GM12878 (cell line): Measurements from ENCODE around the gene PRTN3. TPM values are rescaled to one million over a fixed set of nuclear protein-coding genes. Genes with fewer than 3 reads are reported as not detected.
A peak's percentile ranks its signal among the peaks of the same experiment; 100 is the strongest.
"Not testable (repeated sequence)": the region's sequence is repeated elsewhere in the genome, so short reads cannot be mapped to it uniquely, and the experiment has no call there.

Experiments
- ATAC-seq: fragments of 200-7000 bp; cut with Tn5 transposase; 3 replicates; pipeline ENCODE4 v1.9.1; 2020; ENCODE audit warnings: mild to moderate bottlenecking, moderate library complexity
- BruUV-seq: library from RNA; stranded (reverse); fragments of 400-500 nt; replicated peaks from 2 replicates; lab custom pipeline; 2021; lab: Mats Ljungman, UMichigan
- CTCF ChIA-PET: fragments of 300-600 bp; sonication (Branson Sonifier 250); formaldehyde crosslinking; extraction: SDS; loops from one replicate; lab custom pipeline; 2021; ENCODE audit warnings: inconsistent platforms; lab: Yijun Ruan, JAX
- POLR2A ChIA-PET: fragments of 350-600 bp; formaldehyde crosslinking; extraction: SDS; loops from one replicate; lab custom pipeline; 2021; ENCODE audit warnings: inconsistent platforms; lab: Charles Lee
- RAD21 ChIA-PET: fragments of 300-600 bp; sonication (Branson Sonifier 250); formaldehyde crosslinking; loops from one replicate; lab custom pipeline; 2023; ENCODE audit warnings: antibody characterized with exemption; ENCODE audit not compliant: unreplicated experiment; lab: Charles Lee
- SMC1A ChIA-PET: fragments of 300-600 bp; sonication (Branson Sonifier 250); formaldehyde crosslinking; loops from one replicate; lab custom pipeline; 2023; ENCODE audit not compliant: unreplicated experiment, uncharacterized antibody; lab: Charles Lee
- DNase-seq: peaks from one replicate; pipeline ENCODE4 v3.0.0-alpha.2; 2011; ENCODE audit warnings: low read depth, low spot score
- FAIRE-seq: peaks from 3 replicates; lab custom pipeline; 2011; peaks lifted over from hg19 to GRCh38; lab: Jason Lieb, UNC
- H2AFZ ChIP-seq: 2 replicates; pipeline ENCODE4 v1.6.0; 2011; ENCODE audit warnings: low read depth, low read length, control low read depth; ENCODE audit not compliant: control insufficient read depth
- H3K27ac ChIP-seq: 2 replicates; pipeline ENCODE4 v1.5.1; 2011; ENCODE audit warnings: control low read depth; ENCODE audit not compliant: control insufficient read depth, insufficient read depth
- H3K27me3 ChIP-seq, 2 experiments: replicated peaks in 1 of 2; 2 replicates each; pipeline versions ENCODE4 v1.6.0 to v1.6.1; 2011; ENCODE audit warnings: low read length in 1 of 2; ENCODE audit not compliant: control insufficient read depth in 2 of 2, insufficient read depth in 2 of 2
- H3K36me3 ChIP-seq, 2 experiments: 2 replicates each; pipeline ENCODE4 v1.5.1; 2011; ENCODE audit warnings: low read length in 1 of 2; ENCODE audit not compliant: control insufficient read depth in 2 of 2, insufficient read depth in 2 of 2
- H3K4me1 ChIP-seq: 2 replicates; pipeline ENCODE4 v1.6.1; 2011; ENCODE audit warnings: mild to moderate bottlenecking, low read length, moderate library complexity, mixed read lengths; ENCODE audit not compliant: control insufficient read depth, insufficient read depth
- H3K4me2 ChIP-seq: 2 replicates; pipeline ENCODE4 v1.6.0; 2011; ENCODE audit warnings: control low read depth; ENCODE audit not compliant: control insufficient read depth, insufficient read depth
- H3K4me3 ChIP-seq: fragments of 200-600 bp; sonication (generic); 2 replicates; pipeline ENCODE4 v1.5.1; 2016
- H3K79me2 ChIP-seq: 2 replicates; pipeline ENCODE4 v1.6.0; 2011; ENCODE audit warnings: low read length; ENCODE audit not compliant: control insufficient read depth, insufficient read depth
- H3K9ac ChIP-seq: 2 replicates; pipeline ENCODE4 v1.8.0; 2011; ENCODE audit warnings: low read length, control low read depth, mixed read lengths; ENCODE audit not compliant: control insufficient read depth, insufficient read depth
- H3K9me3 ChIP-seq: replicated peaks from 3 replicates; pipeline ENCODE4 v1.5.1; 2011; ENCODE audit warnings: mild to moderate bottlenecking, low read length; ENCODE audit not compliant: control insufficient read depth, insufficient read depth
- H4K20me1 ChIP-seq: 2 replicates; pipeline ENCODE4 v1.6.0; 2011; ENCODE audit not compliant: control insufficient read depth, insufficient read depth
- BCL11A ChIP-seq: IDR thresholded peaks from 2 replicates; pipeline ENCODE4 v1.6.1; 2011; ENCODE audit warnings: low read depth, low read length
- CBFB ChIP-seq: IDR thresholded peaks from 2 replicates; pipeline ENCODE4 v1.6.1; 2016; ENCODE audit warnings: antibody characterized with exemption, low read depth
- EED ChIP-seq: sonication (generic); IDR thresholded peaks from 2 replicates; pipeline ENCODE4 v1.6.1; 2016; ENCODE audit warnings: antibody characterized with exemption, low read depth
- FOS ChIP-seq: IDR thresholded peaks from 3 replicates; pipeline ENCODE4 v1.6.1; 2011; ENCODE audit warnings: borderline replicate concordance; ENCODE audit not compliant: insufficient read length; ENCODE audit errors: extremely low read depth
- HDAC2 ChIP-seq: fragments of 200-600 bp; sonication (generic); IDR thresholded peaks from 2 replicates; pipeline ENCODE4 v1.6.1; 2017
- HDGF ChIP-seq: fragments of 450-650 bp; IDR thresholded peaks from 2 replicates; pipeline ENCODE4 v1.6.1; 2016; ENCODE audit warnings: antibody characterized with exemption
- MTA3 ChIP-seq: IDR thresholded peaks from 2 replicates; pipeline ENCODE4 v1.6.1; 2012; ENCODE audit warnings: low read length, inconsistent platforms, borderline replicate concordance
- POLR2AphosphoS5 ChIP-seq: IDR thresholded peaks from 2 replicates; pipeline ENCODE4 v1.6.1; 2011; ENCODE audit warnings: mild to moderate bottlenecking, low read length, inconsistent platforms
- SMARCA5 ChIP-seq: fragments of 450-650 bp; IDR thresholded peaks from 2 replicates; pipeline ENCODE4 v1.6.1; 2017; ENCODE audit warnings: mild to moderate bottlenecking
- WGBS: methylation state at CpG from one replicate; pipeline ENCODE4 v1.1.6; 2016; ENCODE audit warnings: low lambda C conversion rate; ENCODE audit not compliant: insufficient replicate concordance, insufficient coverage; ENCODE audit errors: missing lambda C conversion rate; 5-methylcytosine and 5-hydroxymethylcytosine counted together
- in situ Hi-C: fragments of 300-500 bp; cut with MboI; formaldehyde crosslinking; loops from 9 replicates; pipeline ENCODE4 v1.14.3; 2018; ENCODE audit warnings: mixed read lengths
- intact Hi-C: fragments of 100-400 bp; cut with micrococcal nuclease; formaldehyde crosslinking; loops from one replicate; pipeline ENCODE4 v1.14.2; 2022; ENCODE audit not compliant: unreplicated experiment
- polyA plus RNA-seq, 11 experiments: library from polyadenylated mRNA; depleted of rRNA in 4 of 11; unstranded in 6 of 11; stranded (reverse) in 5 of 11; fragments of >200 nt; fragmentation: Nextera tagmentation in 4 of 11; fragmentation: Illumina TruSeq in 1 of 11; extraction: Ambion mirVana in 4 of 11; extraction: Trizol in 1 of 11; gene quantifications; 1 replicate in 1 of 11; 2 replicates in 10 of 11; pipeline versions ENCODE4 v1.2.1 to v1.2.3, GENCODE V29; 2011 to 2016; ENCODE audit warnings: inconsistent platforms in 2 of 11, missing spikeins in 2 of 11, low read depth in 1 of 11
- total RNA-seq, 4 experiments: library from RNA; depleted of rRNA in 3 of 4; stranded (reverse); fragments of >200 nt in 3 of 4; fragmentation: Illumina TruSeq in 1 of 4; extraction: Trizol in 1 of 4; gene quantifications; 2 replicates each; pipeline versions ENCODE4 v1.2.1 to v1.2.3, GENCODE V29; 2013 to 2021

The PRTN3 gene
- total and polyA plus RNA-seq, 10 of the 15 experiments (the other 5 are each of a cell fraction or from before 2014, with no cell fraction given) = 0.08 TPM; not detected in 9

- DNase-seq (no peak), ATAC-seq (no peak; the same call in 1 of the 3 replicates), FAIRE-seq (no peak)
- H3K79me2 ChIP-seq = no peaks in the 10 kb centered on the region
- 98% methylated on average over 12 of the region's 13 CpGs for WGBS
- intact Hi-C loops (no loop called here), in situ Hi-C loops (no loop called here)
- ChIA-PET RAD21 (no interaction called here), POLR2A (interaction anchor here (0.7 kb wide), 1 partner anchor 40 kb away, joined by 3 read pairs; no protein-coding TSS in a partner anchor), SMC1A (no interaction called here), CTCF (no interaction called here)
- TF ChIP-seq HDAC2 (no peak), SMARCA5 (no peak), FOS (no peak), CBFB (peak; percentile 21; the same call in 1 of the 2 replicates), BCL11A (0 out of 2 replicates have a peak, but pooled peaks have one; percentile 12), POLR2AphosphoS5 (peak; percentile 78)
- no peak overlapping the region for H3K4me2 ChIP-seq
- H3K4me3 ChIP-seq = no peak overlapping the region
- no peaks in the 10 kb centered on the region for H4K20me1 ChIP-seq
- no peaks in the 10 kb centered on the region for H3K4me1 ChIP-seq
- BruUV-seq = no TSS peak
- no peak overlapping the region for H3K9ac ChIP-seq
- H3K27ac ChIP-seq = no peak overlapping the region
- no peak overlapping the region for H2AFZ ChIP-seq
- H3K27me3 ChIP-seq = no peaks in the 10 kb centered on the region
- peaks cover 6 to 11% of the 10 kb centered on the region in 2 experiments; a peak in 3 of 4 replicates for H3K36me3 ChIP-seq
- H3K9me3 ChIP-seq = no peaks in the 10 kb centered on the region; the same call in 2 of the 3 replicates
Measured at GRCh38 chr19:815775-816499, 24.9 kb upstream of the PRTN3 start.

- intact Hi-C loops = no loop called here
- Histone ChIP-seq H3K27ac (no peak overlapping the region), H3K9ac (no peak overlapping the region), H3K4me3 (no peak overlapping the region), H4K20me1 (no peaks in the 10 kb centered on the region), H3K79me2 (no peaks in the 10 kb centered on the region), H3K36me3 (peaks cover 4 to 7% of the 10 kb centered on the region in 2 experiments; a peak in 3 of 4 replicates), H3K27me3 (no peaks in the 10 kb centered on the region), H3K4me1 (no peaks in the 10 kb centered on the region), H2AFZ (no peak overlapping the region), H3K4me2 (no peak overlapping the region), H3K9me3 (no peaks in the 10 kb centered on the region; the same call in 2 of the 3 replicates)
- 0 out of 2 replicates have a peak, but pooled peaks have one; percentile 18 for TF ChIP-seq HDGF
- TF ChIP-seq SMARCA5 = no peak
- no peak for TF ChIP-seq EED
- peak; percentile 42; the same call in 1 of the 2 replicates for TF ChIP-seq MTA3
- WGBS = 92% methylated on average over 2 of the region's 2 CpGs
- FAIRE-seq = no peak
- POLR2A ChIA-PET = no interaction called here
- RAD21 ChIA-PET = no interaction called here
- no peak for DNase-seq
- ATAC-seq = no peak
- no TSS peak for BruUV-seq
- SMC1A ChIA-PET = no interaction called here
- CTCF ChIA-PET = no interaction called here
- in situ Hi-C loops = no loop called here
Measured at GRCh38 chr19:816500-816857, 24.3 kb upstream of the PRTN3 start.

GRCh38 chr19:820212-820611 is 20.6 kb upstream of the PRTN3 start:
- H2AFZ ChIP-seq, SMC1A ChIA-PET, H3K79me2 ChIP-seq, FAIRE-seq, RAD21 ChIA-PET, H3K4me1 ChIP-seq, H3K4me2 ChIP-seq, H3K4me3 ChIP-seq, H3K9me3 ChIP-seq, ATAC-seq, H4K20me1 ChIP-seq, H3K36me3 ChIP-seq, DNase-seq, POLR2A ChIA-PET, H3K9ac ChIP-seq, in situ Hi-C loops, CTCF ChIA-PET, intact Hi-C loops, H3K27me3 ChIP-seq, H3K27ac ChIP-seq, BruUV-seq: not testable (repeated sequence)
- 77% methylated on average over 5 of the region's 5 CpGs for WGBS
